Activated B cell treated with CpG ODN at 0.5 μM for 24 hours (primary cell): ENCODE data around the gene MEIS2. TPM values are rescaled to one million over a fixed set of nuclear protein-coding genes. Genes with fewer than 3 reads are reported as not detected.

Source experiments
- ATAC-seq: fragments of 200-7000 bp; cut with Tn5 transposase; one replicate; pipeline ENCODE4 v1.10.0; 2021; ENCODE audit warnings: low read depth, mild to moderate bottlenecking, moderate library complexity
- CTCF ChIA-PET: fragments of 350-600 bp; sonication (Branson Sonifier 250); formaldehyde crosslinking; loops from one replicate; lab custom pipeline; 2021; ENCODE audit warnings: antibody characterized with exemption; lab: Charles Lee
- POLR2A ChIA-PET: fragments of 350-600 bp; sonication (Branson Sonifier 250); formaldehyde crosslinking; loops from one replicate; lab custom pipeline; 2021; ENCODE audit warnings: antibody characterized with exemption; lab: Charles Lee
- DNase-seq: peaks from one replicate; pipeline ENCODE4 v3.0.0; 2022
- H3K27ac Mint-ChIP-seq: one replicate; pipeline ENCODE4 v1.8.0; 2020; ENCODE audit warnings: mixed read lengths
- H3K27me3 Mint-ChIP-seq: one replicate; pipeline ENCODE4 v1.8.0; 2021; ENCODE audit warnings: mixed read lengths
- H3K36me3 Mint-ChIP-seq: one replicate; pipeline ENCODE4 v1.8.0; 2021; ENCODE audit warnings: low read depth, mixed read lengths
- H3K4me1 Mint-ChIP-seq: one replicate; pipeline ENCODE4 v1.8.0; 2021; ENCODE audit warnings: mixed read lengths
- H3K4me3 Mint-ChIP-seq: one replicate; pipeline ENCODE4 v1.8.0; 2020; ENCODE audit warnings: mild to moderate bottlenecking, mixed read lengths
- H3K9me3 Mint-ChIP-seq: one replicate; pipeline ENCODE4 v1.8.0; 2020; ENCODE audit warnings: mixed read lengths
- intact Hi-C: fragments of 100-400 bp; cut with micrococcal nuclease; formaldehyde crosslinking; loops from one replicate; pipeline ENCODE4 v1.15.1; 2024
- total RNA-seq: library from RNA; stranded (reverse); gene quantifications from 2 replicates; pipeline ENCODE4 v1.2.3, GENCODE V29; 2022
- TF ChIP-seq, protein P1 (sequence below): fragments of 200-600 bp; IDR thresholded peaks from one replicate; pipeline ENCODE4 v1.8.0; 2022; ENCODE audit warnings: antibody characterized with exemption, mild to moderate bottlenecking

The MEIS2 gene
- total RNA-seq, 1 donor from 2014 or later, result 0.24 TPM

DNA sequence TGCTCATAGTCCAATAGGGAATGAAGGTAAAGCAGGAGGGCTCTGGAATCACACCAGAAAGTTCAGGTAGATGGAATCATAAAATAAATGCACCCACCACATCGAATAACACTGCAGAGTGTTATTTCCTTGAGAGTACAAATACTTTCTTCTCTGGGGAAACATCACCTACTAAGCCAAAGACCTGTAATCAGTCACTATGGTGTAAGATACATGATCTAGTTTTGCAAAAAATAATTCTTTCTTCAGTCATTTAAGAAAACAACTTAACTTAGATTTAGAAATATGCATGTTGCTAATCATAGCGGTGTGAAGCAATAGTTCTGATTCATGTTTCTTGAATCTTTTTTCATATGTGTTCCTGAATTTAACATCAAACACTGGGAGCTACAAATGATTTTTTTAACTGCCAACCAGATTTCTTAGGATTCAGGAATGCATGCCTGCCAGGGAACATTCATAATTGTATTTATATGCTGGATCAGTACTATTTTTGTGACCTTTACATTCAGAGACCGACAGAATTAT, 40.2 kb upstream of the MEIS2 start:
- Mint-ChIP-seq H3K4me3 (no peak overlapping the region), H3K4me1 (no peaks in the 10 kb centered on the region), H3K9me3 (no peaks in the 10 kb centered on the region), H3K27me3 (peaks cover 5% of the 10 kb centered on the region), H3K36me3 (no peaks in the 10 kb centered on the region), H3K27ac (no peak overlapping the region)
- ATAC-seq (no peak), DNase-seq (no peak)
- POLR2A ChIA-PET, result no interaction called here
- CTCF ChIA-PET, result no interaction called here
- TF ChIP-seq, protein P1, sequence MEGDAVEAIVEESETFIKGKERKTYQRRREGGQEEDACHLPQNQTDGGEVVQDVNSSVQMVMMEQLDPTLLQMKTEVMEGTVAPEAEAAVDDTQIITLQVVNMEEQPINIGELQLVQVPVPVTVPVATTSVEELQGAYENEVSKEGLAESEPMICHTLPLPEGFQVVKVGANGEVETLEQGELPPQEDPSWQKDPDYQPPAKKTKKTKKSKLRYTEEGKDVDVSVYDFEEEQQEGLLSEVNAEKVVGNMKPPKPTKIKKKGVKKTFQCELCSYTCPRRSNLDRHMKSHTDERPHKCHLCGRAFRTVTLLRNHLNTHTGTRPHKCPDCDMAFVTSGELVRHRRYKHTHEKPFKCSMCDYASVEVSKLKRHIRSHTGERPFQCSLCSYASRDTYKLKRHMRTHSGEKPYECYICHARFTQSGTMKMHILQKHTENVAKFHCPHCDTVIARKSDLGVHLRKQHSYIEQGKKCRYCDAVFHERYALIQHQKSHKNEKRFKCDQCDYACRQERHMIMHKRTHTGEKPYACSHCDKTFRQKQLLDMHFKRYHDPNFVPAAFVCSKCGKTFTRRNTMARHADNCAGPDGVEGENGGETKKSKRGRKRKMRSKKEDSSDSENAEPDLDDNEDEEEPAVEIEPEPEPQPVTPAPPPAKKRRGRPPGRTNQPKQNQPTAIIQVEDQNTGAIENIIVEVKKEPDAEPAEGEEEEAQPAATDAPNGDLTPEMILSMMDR, result no peak
- intact Hi-C loops, result no loop called here

DNA sequence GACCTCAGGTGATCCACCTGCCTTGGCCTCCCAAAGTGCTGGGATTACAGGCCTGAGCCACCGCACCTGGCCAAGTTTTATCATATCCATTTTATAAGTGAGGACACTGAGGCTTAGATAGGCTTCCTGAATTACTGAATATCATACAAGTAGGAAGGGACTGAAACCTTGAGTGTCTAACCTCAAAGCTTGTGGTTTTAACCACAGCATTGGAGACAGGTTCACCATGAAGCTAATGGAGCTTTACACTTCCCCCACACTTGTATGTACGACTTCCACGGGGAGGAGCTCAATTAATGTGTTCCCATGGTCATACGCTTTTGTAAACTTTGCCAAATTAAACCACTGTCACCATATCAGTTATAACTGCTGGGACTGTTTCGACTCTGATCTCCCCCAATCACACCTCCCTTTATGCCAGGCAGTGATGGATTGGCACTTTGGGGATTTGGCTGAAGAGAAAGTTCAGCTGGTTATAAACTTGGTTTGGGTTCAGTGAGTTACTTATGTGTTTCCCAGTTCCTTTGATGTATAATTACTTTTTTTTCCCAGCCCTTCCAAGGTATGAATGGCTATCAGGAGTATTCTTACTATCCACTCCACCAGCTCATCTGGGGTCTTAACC, 38.4 kb upstream of the MEIS2 start:
- Mint-ChIP-seq H3K9me3 (no peaks in the 10 kb centered on the region), H3K4me1 (no peaks in the 10 kb centered on the region), H3K27me3 (peaks cover 5% of the 10 kb centered on the region), H3K27ac (no peak overlapping the region), H3K4me3 (no peak overlapping the region), H3K36me3 (no peaks in the 10 kb centered on the region)
- no peak for DNase-seq
- ChIA-PET CTCF (no interaction called here), POLR2A (no interaction called here)
- no peak for ATAC-seq
- intact Hi-C loops, result loop anchor here (10.0 kb wide), 1 partner anchor 1216 kb away; no protein-coding TSS in a partner anchor
- TF ChIP-seq, protein P1, result no peak

DNA sequence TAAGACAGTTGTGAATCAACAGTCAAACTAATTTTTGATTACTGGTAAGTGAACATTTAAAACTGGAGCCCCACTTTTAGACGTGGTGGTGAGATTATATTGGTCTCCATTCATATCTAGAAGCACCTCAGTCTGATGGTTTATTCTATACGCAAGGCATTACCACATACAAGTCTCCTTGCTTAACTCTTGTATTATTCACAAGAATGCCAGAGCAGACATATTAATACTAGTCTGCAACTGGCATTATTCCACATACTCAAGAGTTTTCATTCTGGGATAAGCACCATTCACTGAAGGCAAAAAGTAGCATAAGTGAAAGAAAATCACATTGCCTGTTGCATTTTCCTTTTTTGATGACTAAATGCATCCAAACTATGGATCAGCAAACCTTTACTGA, 36.9 kb upstream of the MEIS2 start:
- no peaks in the 10 kb centered on the region for H3K36me3 Mint-ChIP-seq
- ATAC-seq, result no peak
- no peak overlapping the region for H3K4me3 Mint-ChIP-seq
- H3K27me3 Mint-ChIP-seq, result peaks cover 5% of the 10 kb centered on the region
- no peak overlapping the region for H3K27ac Mint-ChIP-seq
- H3K4me1 Mint-ChIP-seq, result no peaks in the 10 kb centered on the region
- H3K9me3 Mint-ChIP-seq, result no peaks in the 10 kb centered on the region
- CTCF ChIA-PET, result no interaction called here
- TF ChIP-seq, protein P1, result no peak
- intact Hi-C loops, result loop anchor here (10.0 kb wide), 1 partner anchor 1218 kb away; no protein-coding TSS in a partner anchor
- DNase-seq, result no peak
- POLR2A ChIA-PET, result no interaction called here

DNA sequence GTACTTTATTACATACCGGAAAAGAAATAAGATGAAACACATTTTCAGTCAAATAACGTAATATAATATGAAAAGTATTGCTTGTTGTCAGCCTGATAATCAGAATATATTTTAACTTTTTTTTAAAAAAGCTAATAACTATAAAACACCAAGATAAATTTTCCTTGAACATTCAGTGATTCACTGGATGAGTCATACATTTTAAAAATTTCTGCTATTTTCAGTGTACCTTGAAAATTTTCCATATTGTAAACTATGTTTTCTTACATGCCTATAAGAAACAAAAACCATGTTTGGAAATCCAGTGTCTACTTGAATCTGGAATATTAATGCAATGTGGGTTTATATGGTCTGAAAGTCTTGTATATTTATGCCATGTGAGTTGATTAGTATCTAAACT, 36.3 kb upstream of the MEIS2 start:
- H3K27ac Mint-ChIP-seq, result no peak overlapping the region
- CTCF ChIA-PET, result no interaction called here
- ATAC-seq, result no peak

DNA sequence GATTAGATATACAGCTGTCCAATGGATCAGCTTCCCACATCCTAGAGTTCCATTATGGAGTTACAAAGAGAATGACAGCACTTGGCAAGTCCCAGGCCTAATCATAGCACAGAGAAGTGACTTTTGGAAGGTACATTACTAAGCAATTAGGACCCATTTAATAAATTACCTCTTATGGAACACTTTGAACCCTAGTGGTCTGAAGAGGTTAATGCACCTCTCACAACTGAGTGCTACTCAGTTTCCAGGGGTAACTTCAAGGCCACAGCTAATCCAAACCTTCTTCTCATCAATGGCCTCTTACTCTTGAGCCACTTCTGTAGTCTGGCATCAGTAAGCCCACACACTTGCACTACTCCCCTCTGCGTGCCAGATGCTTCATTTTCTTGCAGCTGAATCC, 34.9 kb upstream of the MEIS2 start:
- ATAC-seq, result no peak
- CTCF ChIA-PET, result no interaction called here
- intact Hi-C loops, result loop anchor here (10.0 kb wide), 1 partner anchor 1220 kb away; no protein-coding TSS in a partner anchor

More for the DNA sequence above, 36.3 kb upstream of the MEIS2 start:
- Mint-ChIP-seq H3K27me3 (peaks cover 5% of the 10 kb centered on the region), H3K4me3 (no peak overlapping the region), H3K9me3 (no peaks in the 10 kb centered on the region), H3K4me1 (no peaks in the 10 kb centered on the region), H3K36me3 (no peaks in the 10 kb centered on the region)
- TF ChIP-seq, protein P1, result no peak
- no peak for DNase-seq
- POLR2A ChIA-PET, result no interaction called here
- intact Hi-C loops, result loop anchor here (10.0 kb wide), 1 partner anchor 1218 kb away; no protein-coding TSS in a partner anchor

More for the DNA sequence above, 34.9 kb upstream of the MEIS2 start:
- Mint-ChIP-seq H3K4me3 (no peak overlapping the region), H3K36me3 (no peaks in the 10 kb centered on the region), H3K9me3 (no peaks in the 10 kb centered on the region), H3K27me3 (peaks cover 9% of the 10 kb centered on the region), H3K4me1 (no peaks in the 10 kb centered on the region), H3K27ac (no peak overlapping the region)
- TF ChIP-seq, protein P1, result no peak
- no peak for DNase-seq
- POLR2A ChIA-PET, result interaction anchor here (0.6 kb wide), 1 partner anchor 522 kb away, joined by 3 read pairs; no protein-coding TSS in a partner anchor
